ENCODE results near the gene RNF220. TPM values are rescaled to one million over a fixed set of nuclear protein-coding genes. Genes with fewer than 3 reads are reported as not detected.

RNF220 gene
- total and polyA plus RNA-seq, 10 donors = 59.0 to 126 (median 71.7) TPM

DNA sequence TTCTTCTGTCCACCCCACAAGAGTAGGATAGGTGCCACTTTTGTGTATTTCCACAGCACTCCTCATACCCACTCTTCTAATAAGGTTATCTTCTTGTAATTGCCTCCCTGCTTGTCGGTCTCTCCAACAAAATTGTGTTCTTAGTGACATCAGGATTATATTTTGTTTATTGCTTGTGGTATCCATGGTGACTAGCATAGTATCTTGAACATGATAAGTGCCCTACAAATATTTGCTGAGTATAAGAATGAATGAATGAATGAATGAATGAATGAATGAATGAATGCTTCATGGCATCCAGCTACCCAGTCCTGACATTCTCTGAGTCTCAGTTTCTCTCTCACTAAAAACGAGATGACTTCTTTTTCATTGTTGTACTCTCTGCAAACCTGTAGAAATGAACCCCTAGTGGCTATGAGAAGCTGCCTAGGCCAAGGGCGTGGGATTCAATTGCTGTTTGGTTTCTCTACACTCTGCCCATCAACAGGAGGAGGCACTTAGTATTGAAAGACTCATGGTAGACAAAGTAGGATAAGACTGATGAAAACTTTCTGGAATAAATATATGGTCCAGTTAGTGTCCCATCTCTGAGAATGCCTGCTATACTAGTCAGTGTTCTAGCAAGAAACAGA lies 148.2 kb downstream of the RNF220 start:
- DNase-seq = no peak
- Histone ChIP-seq H3K4me3 (no peak overlapping the region), H3K27me3 (replicated peaks in 1 of 7) (peaks cover 0 to 20% (median 0%) of the 10 kb centered on the region in 7 donors), H3K36me3 (no peaks in the 10 kb centered on the region), H3K9me3 (no peaks in the 10 kb centered on the region), H3K4me1 (no peaks in the 10 kb centered on the region), H3K27ac (no peak overlapping the region)
- WGBS, 5 donors = 41 to 80% (median 64%) methylated on average over 3 of the region's 3 CpGs
- intact Hi-C loops (cut with DNase I; ENCODE audit: low total_unique reads) = no loop called here
- TF ChIP-seq POLR2AphosphoS5 (IDR thresholded peaks at IDR 0.05) (no peak), POLR2A (IDR thresholded peaks at IDR 0.05) (no peak)
- TF ChIP-seq, protein P1, sequence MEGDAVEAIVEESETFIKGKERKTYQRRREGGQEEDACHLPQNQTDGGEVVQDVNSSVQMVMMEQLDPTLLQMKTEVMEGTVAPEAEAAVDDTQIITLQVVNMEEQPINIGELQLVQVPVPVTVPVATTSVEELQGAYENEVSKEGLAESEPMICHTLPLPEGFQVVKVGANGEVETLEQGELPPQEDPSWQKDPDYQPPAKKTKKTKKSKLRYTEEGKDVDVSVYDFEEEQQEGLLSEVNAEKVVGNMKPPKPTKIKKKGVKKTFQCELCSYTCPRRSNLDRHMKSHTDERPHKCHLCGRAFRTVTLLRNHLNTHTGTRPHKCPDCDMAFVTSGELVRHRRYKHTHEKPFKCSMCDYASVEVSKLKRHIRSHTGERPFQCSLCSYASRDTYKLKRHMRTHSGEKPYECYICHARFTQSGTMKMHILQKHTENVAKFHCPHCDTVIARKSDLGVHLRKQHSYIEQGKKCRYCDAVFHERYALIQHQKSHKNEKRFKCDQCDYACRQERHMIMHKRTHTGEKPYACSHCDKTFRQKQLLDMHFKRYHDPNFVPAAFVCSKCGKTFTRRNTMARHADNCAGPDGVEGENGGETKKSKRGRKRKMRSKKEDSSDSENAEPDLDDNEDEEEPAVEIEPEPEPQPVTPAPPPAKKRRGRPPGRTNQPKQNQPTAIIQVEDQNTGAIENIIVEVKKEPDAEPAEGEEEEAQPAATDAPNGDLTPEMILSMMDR (IDR thresholded peaks at IDR 0.05 in 8 of 11, conservative IDR thresholded peaks at IDR 0.05 in 3 of 11) = no peak

DNA sequence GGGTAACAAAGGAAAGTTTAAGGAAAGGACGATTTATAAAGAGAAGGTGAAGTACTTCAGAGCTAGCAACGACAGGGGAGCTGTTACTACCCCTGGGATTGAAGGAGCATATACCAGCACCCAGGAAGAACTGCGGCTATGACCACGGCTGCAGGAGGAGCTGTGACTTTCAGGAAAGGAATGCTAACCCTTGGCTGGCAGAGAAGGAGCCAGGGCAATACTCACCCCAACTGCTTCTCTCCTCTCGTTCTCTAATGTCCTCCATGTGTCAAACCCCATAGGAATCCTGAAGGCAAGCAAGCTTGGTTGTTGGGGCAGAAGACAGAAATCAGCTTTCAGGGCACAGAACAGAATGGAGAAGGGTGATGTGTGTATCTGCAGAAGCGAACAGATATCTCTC lies 148.7 kb downstream of the RNF220 start:
- intact Hi-C loops (cut with DNase I; ENCODE audit: low total_unique reads) = no loop called here
- 78 to 91% (median 85%) methylated on average over 6 of the region's 6 CpGs for WGBS, 5 donors
- Histone ChIP-seq H3K9me3 (no peaks in the 10 kb centered on the region), H3K27me3 (replicated peaks in 1 of 7) (peaks cover 0 to 25% (median 0%) of the 10 kb centered on the region in 7 donors), H3K4me1 (no peaks in the 10 kb centered on the region), H3K27ac (no peak overlapping the region), H3K4me3 (no peak overlapping the region), H3K36me3 (no peaks in the 10 kb centered on the region)
- TF ChIP-seq, protein P1 (IDR thresholded peaks at IDR 0.05 in 8 of 11, conservative IDR thresholded peaks at IDR 0.05 in 3 of 11) = no peak
- TF ChIP-seq POLR2A (IDR thresholded peaks at IDR 0.05) (no peak), POLR2AphosphoS5 (IDR thresholded peaks at IDR 0.05) (no peak)
- no peak for DNase-seq

DNA sequence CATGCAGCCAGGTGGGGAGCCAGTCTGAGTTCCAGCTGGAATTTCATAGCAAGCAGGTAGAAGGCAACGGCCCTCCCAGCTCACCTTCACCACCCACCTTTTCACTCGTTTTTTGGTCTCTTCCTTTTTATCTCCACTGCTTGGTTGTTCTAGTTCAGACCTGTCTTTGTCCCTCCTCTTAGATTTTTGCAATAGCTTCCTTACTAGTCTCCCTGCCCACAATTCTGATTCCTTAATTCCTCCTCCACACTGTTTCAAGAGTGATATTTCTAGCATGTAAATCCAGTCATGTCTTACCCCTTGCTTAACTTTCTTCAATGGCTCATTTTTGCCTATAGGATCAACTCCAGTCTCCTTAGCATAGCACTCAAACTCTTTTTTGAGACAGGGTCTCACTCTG lies 149.7 kb downstream of the RNF220 start:
- Histone ChIP-seq H3K4me3 (no peak overlapping the region), H3K9me3 (no peaks in the 10 kb centered on the region), H3K36me3 (no peaks in the 10 kb centered on the region), H3K27me3 (replicated peaks in 1 of 7) (peaks cover 0 to 35% (median 0%) of the 10 kb centered on the region in 7 donors), H3K4me1 (no peaks in the 10 kb centered on the region), H3K27ac (no peak overlapping the region)
- TF ChIP-seq POLR2AphosphoS5 (IDR thresholded peaks at IDR 0.05) = no peak
- TF ChIP-seq, protein P1 (IDR thresholded peaks at IDR 0.05 in 8 of 11, conservative IDR thresholded peaks at IDR 0.05 in 3 of 11) = no peak
- WGBS, 5 donors = 47 to 64% (median 59%) methylated on average over 2 of the region's 2 CpGs
- intact Hi-C loops (cut with DNase I; ENCODE audit: low total_unique reads) = no loop called here
- DNase-seq = no peak

DNA sequence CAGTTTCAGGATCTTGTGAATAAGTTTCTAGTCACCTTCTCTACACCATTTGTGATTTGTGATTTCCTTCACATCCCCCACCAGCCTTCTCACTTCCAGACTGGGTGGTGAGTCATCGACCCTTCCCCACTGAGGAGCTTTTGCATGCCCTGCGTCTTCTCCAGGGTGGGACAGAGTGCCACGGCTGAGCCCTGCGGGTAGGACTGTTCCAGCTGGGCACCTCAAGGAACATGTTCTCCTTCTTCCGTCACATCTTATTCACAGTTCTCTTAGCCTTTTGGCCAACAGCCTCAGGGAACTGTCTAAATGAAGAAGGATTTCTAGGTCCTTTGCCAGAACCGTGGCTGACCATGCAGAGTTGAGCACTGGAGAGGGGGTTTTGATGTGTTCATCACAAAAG lies 152.7 kb downstream of the RNF220 start:
- H3K36me3 ChIP-seq = no peaks in the 10 kb centered on the region
- no peaks in the 10 kb centered on the region for H3K4me1 ChIP-seq
- TF ChIP-seq, protein P1 (IDR thresholded peaks at IDR 0.05 in 8 of 11, conservative IDR thresholded peaks at IDR 0.05 in 3 of 11) = no peak
- TF ChIP-seq POLR2AphosphoS5 (IDR thresholded peaks at IDR 0.05) (no peak), POLR2A (IDR thresholded peaks at IDR 0.05) (no peak)
- no peak overlapping the region for H3K27ac ChIP-seq
- no peak for DNase-seq
- H3K27me3 ChIP-seq (replicated peaks in 1 of 7) = peaks cover 0 to 52% (median 0%) of the 10 kb centered on the region in 7 donors
- no peak overlapping the region for H3K4me3 ChIP-seq
- WGBS, 5 donors = 68 to 86% (median 80%) methylated on average over 6 of the region's 6 CpGs
- no peaks in the 10 kb centered on the region for H3K9me3 ChIP-seq
- intact Hi-C loops (cut with DNase I; ENCODE audit: low total_unique reads) = no loop called here

Measured in spleen (tissue), 11 donors.